SU-DHL-6 (cell line): ENCODE measurements around the gene NAV3.

Source experiments
- CTCF ChIP-seq: fragments of 200-600 bp; sonication (generic); IDR thresholded peaks from one replicate; pipeline ENCODE4 v1.5.1; 2017; ENCODE audit warnings: antibody characterized with exemption, mild to moderate bottlenecking, low read length, moderate library complexity; ENCODE audit not compliant: insufficient read depth, poor library complexity, severe bottlenecking
- EZH2phosphoT487 ChIP-seq: fragments of 200-600 bp; sonication (generic), shearing (Covaris generic); conservative IDR thresholded peaks from 2 replicates; pipeline ENCODE4 v1.6.1; 2018; ENCODE audit warnings: mild to moderate bottlenecking, antibody characterized with exemption, low read length, moderate library complexity, mixed read lengths

GRCh38 chr12:78229591-78230101 is 399.0 kb downstream of the NAV3 start:
- TF ChIP-seq CTCF (peak; percentile 40), EZH2phosphoT487 (no peak)
